HEK293T (cell line): ENCODE data around the gene UBE2O.

Source experiments
- ELF4 ChIP-seq: fragments of 450-650 bp; IDR thresholded peaks from 2 replicates; pipeline ENCODE4 v1.6.1; 2017; ENCODE audit warnings: antibody characterized with exemption
- FOXM1 ChIP-seq: fragments of 450-650 bp; IDR thresholded peaks from 2 replicates; pipeline ENCODE4 v1.6.1; 2017; ENCODE audit warnings: mild to moderate bottlenecking, borderline replicate concordance
- HDGF ChIP-seq: fragments of 450-650 bp; IDR thresholded peaks from 2 replicates; pipeline ENCODE4 v1.6.1; 2017; ENCODE audit warnings: antibody characterized with exemption, borderline replicate concordance
- LEF1 ChIP-seq: fragments of 450-650 bp; IDR thresholded peaks from 2 replicates; pipeline ENCODE4 v1.6.1; 2017; ENCODE audit warnings: mild to moderate bottlenecking, borderline replicate concordance
- SP1 ChIP-seq: fragments of 450-650 bp; IDR thresholded peaks from 2 replicates; pipeline ENCODE4 v1.6.1; 2017
- ZNF384 ChIP-seq: fragments of 450-650 bp; IDR thresholded peaks from 2 replicates; pipeline ENCODE4 v1.6.1; 2016

DNA sequence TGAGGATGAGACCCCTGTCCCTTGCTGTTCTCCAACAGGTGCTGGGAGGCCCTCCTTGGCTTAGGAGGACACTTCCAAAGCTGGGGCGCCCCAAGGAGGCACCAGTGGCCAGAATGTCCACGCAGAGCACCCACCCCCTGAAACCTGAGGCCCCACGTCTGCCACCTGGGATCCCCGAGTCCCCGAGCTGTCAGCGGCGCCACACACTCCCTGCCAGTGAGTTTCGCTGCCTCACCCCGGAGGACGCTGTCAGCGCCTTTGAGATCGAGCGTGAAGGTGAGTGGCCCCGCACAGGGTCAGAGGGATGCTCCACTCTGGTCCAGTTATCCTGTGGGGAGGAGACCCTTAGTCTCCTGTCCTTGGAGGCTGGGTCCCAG, 15.7 kb upstream of the UBE2O start:
- TF ChIP-seq LEF1: no peak
- TF ChIP-seq SP1: no peak
- TF ChIP-seq ELF4: no peak
- TF ChIP-seq FOXM1: no peak
- TF ChIP-seq HDGF: no peak
- TF ChIP-seq ZNF384: no peak
